ENCODE data around the gene SLC5A11.
"Not testable (repeated sequence)": the region's sequence is repeated elsewhere in the genome, so short reads cannot be mapped to it uniquely, and the experiment has no call there.

Gene SLC5A11

GRCh38 chr16:24837969-24838368, 7.8 kb upstream of the SLC5A11 start:
- no peak for DNase-seq (ENCODE audit: extremely low spot score)
- POLR2A ChIA-PET: no interaction called here
- CTCF ChIA-PET: interaction anchor here (0.6 kb wide), 1 partner anchor 321 kb away, joined by 3 read pairs; no protein-coding TSS in a partner anchor
- TF ChIP-seq FOXA1 (IDR thresholded peaks at IDR 0.05) (no peak), CTBP1 (IDR thresholded peaks at IDR 0.05; ENCODE audit: borderline replicate concordance) (no peak), L3MBTL2 (conservative IDR thresholded peaks at IDR 0.05) (no peak), LEF1 (IDR thresholded peaks at IDR 0.05; ENCODE audit: borderline replicate concordance) (no peak), ELF4 (IDR thresholded peaks at IDR 0.05) (no peak), SUZ12 (IDR thresholded peaks at IDR 0.05) (no peak), FOXK2 (IDR thresholded peaks at IDR 0.05) (no peak), HDGF (IDR thresholded peaks at IDR 0.05; ENCODE audit: borderline replicate concordance) (no peak), SP1 (IDR thresholded peaks at IDR 0.05) (no peak), FOXM1 (IDR thresholded peaks at IDR 0.05; ENCODE audit: borderline replicate concordance) (no peak)

DNA sequence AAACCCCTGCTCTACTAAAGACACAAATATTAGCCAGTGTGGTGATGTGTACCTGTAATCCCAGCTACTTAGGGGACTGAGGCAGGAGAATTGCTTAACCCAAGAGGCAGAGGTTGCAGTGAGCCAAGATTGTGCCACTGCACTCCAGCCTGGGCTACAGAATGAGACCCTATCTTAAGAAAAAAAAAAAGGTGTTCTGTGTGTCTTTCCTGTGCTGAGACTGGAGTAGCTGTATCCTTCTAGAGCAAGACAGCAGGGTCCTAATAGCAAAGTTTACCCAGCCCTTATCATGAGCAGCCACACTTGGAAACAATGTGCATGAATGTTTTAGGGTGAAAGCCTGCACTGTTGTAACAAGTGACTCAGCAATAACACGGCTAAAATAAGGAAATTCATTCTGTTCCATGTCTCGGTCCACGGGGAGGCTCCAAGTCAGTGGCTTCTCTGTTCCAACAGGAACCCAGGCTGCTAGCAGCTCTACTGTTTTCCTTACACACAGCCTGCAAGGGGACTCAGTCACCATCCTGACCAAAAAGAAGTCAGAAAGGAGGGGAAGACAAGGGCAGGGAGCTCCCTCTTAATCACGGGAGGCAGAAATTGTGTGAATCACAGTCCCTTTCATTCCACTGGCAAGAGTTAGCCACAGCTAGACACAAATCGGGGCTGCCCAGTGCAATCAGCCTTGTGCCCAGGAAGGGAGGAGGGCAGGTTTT, 7.1 kb upstream of the SLC5A11 start:
- no peak for TF ChIP-seq ARNT (IDR thresholded peaks at IDR 0.05)
- no peak for TF ChIP-seq FOXK2 (IDR thresholded peaks at IDR 0.05)
- DNase-seq (ENCODE audit: extremely low spot score): no peak
- POLR2A ChIA-PET: no interaction called here
- CTCF ChIA-PET: no interaction called here

- TF ChIP-seq LEF1 (IDR thresholded peaks at IDR 0.05; ENCODE audit: borderline replicate concordance) (no peak), TARDBP (IDR thresholded peaks at IDR 0.05) (no peak), FOXK2 (IDR thresholded peaks at IDR 0.05) (no peak), ARNT (IDR thresholded peaks at IDR 0.05) (no peak), CTBP1 (IDR thresholded peaks at IDR 0.05; ENCODE audit: borderline replicate concordance) (no peak), HDGF (IDR thresholded peaks at IDR 0.05; ENCODE audit: borderline replicate concordance) (no peak), NFRKB (IDR thresholded peaks at IDR 0.05) (no peak), BHLHE40 (IDR thresholded peaks at IDR 0.05; ENCODE audit: borderline replicate concordance) (no peak), FOXA1 (IDR thresholded peaks at IDR 0.05) (no peak), ZNF384 (IDR thresholded peaks at IDR 0.05) (no peak), L3MBTL2 (conservative IDR thresholded peaks at IDR 0.05) (no peak), SP1 (IDR thresholded peaks at IDR 0.05) (no peak), SUZ12 (IDR thresholded peaks at IDR 0.05) (no peak), FOXM1 (IDR thresholded peaks at IDR 0.05; ENCODE audit: borderline replicate concordance) (no peak), ELF4 (IDR thresholded peaks at IDR 0.05) (no peak)
- TF ChIP-seq, protein P1, sequence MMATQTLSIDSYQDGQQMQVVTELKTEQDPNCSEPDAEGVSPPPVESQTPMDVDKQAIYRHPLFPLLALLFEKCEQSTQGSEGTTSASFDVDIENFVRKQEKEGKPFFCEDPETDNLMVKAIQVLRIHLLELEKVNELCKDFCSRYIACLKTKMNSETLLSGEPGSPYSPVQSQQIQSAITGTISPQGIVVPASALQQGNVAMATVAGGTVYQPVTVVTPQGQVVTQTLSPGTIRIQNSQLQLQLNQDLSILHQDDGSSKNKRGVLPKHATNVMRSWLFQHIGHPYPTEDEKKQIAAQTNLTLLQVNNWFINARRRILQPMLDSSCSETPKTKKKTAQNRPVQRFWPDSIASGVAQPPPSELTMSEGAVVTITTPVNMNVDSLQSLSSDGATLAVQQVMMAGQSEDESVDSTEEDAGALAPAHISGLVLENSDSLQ (IDR thresholded peaks at IDR 0.05): no peak
- no peak for DNase-seq (ENCODE audit: extremely low spot score)
- POLR2A ChIA-PET: no interaction called here
- CTCF ChIA-PET: interaction anchor here (0.6 kb wide), 1 partner anchor 164 kb away, joined by 4 read pairs; no protein-coding TSS in a partner anchor
These were observed 6.3 kb upstream of the SLC5A11 start for GRCh38 chr16:24839347-24839972.

- POLR2A ChIA-PET: no interaction called here
- CTCF ChIA-PET: no interaction called here
- no peak for DNase-seq (ENCODE audit: extremely low spot score)
- TF ChIP-seq FOXM1 (IDR thresholded peaks at IDR 0.05; ENCODE audit: borderline replicate concordance) (no peak), NFRKB (IDR thresholded peaks at IDR 0.05) (no peak), HDGF (IDR thresholded peaks at IDR 0.05; ENCODE audit: borderline replicate concordance) (no peak), ZNF384 (IDR thresholded peaks at IDR 0.05) (no peak), LEF1 (IDR thresholded peaks at IDR 0.05; ENCODE audit: borderline replicate concordance) (no peak), ELF4 (IDR thresholded peaks at IDR 0.05) (no peak), CTBP1 (IDR thresholded peaks at IDR 0.05; ENCODE audit: borderline replicate concordance) (no peak), TARDBP (IDR thresholded peaks at IDR 0.05) (no peak), ARNT (IDR thresholded peaks at IDR 0.05) (no peak), BHLHE40 (IDR thresholded peaks at IDR 0.05; ENCODE audit: borderline replicate concordance) (no peak), SP1 (IDR thresholded peaks at IDR 0.05) (no peak), FOXA1 (IDR thresholded peaks at IDR 0.05) (no peak), SUZ12 (IDR thresholded peaks at IDR 0.05) (no peak), L3MBTL2 (conservative IDR thresholded peaks at IDR 0.05) (no peak), FOXK2 (IDR thresholded peaks at IDR 0.05) (no peak)
- TF ChIP-seq, protein P1 (IDR thresholded peaks at IDR 0.05): no peak
These were observed 4.5 kb upstream of the SLC5A11 start for GRCh38 chr16:24841291-24841690.

DNA sequence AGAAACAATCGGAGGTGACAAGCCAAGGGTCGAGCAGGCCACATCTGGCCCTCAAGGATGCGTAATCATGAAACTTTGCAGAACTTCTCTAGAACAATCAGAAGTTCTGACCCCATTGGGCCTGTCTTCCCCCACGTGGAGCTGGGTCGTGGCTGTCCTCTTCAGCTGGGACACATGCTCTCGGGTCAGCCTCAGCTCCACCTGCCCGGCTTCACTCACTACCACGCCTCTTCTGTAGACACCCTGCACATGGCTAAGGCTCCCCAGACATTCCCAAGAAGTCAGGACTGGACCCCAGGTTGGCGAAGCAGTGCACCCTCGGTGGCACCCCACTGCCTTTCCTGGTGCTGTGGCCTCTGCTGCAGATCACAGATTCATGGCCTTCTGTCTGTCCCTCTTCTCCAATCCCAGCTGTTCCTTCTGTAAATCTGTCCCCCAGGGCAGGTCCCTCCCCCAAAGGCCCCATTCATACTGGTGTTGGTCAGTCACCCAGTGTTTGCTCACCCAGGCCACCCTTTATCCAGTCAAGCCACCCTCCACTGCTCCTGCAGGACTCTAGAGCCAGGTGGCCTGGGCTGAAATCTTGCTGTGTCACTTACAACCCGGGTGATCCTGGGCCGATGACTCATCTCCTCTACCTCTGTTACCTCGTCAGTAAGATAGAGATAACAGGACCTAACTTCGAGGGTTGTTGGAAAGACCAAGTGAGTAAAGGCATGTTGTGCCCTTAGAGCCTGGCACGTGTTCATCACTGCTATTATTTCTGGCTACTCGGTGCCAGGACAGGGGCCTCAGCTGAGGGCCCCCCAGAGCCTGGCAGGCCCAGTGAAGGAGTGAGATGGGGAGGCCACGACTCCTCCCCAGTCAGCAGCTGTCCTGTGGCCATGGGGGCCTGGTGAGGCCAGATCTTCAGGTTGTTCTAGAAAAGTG, 1.4 kb upstream of the SLC5A11 start:
- TF ChIP-seq BHLHE40 (IDR thresholded peaks at IDR 0.05; ENCODE audit: borderline replicate concordance) (no peak), NFRKB (IDR thresholded peaks at IDR 0.05) (no peak), ZNF384 (IDR thresholded peaks at IDR 0.05) (no peak), FOXK2 (IDR thresholded peaks at IDR 0.05) (no peak), CTBP1 (IDR thresholded peaks at IDR 0.05; ENCODE audit: borderline replicate concordance) (no peak), SUZ12 (IDR thresholded peaks at IDR 0.05) (no peak), L3MBTL2 (conservative IDR thresholded peaks at IDR 0.05) (no peak), LEF1 (IDR thresholded peaks at IDR 0.05; ENCODE audit: borderline replicate concordance) (no peak), HDGF (IDR thresholded peaks at IDR 0.05; ENCODE audit: borderline replicate concordance) (no peak), FOXM1 (IDR thresholded peaks at IDR 0.05; ENCODE audit: borderline replicate concordance) (no peak), SP1 (IDR thresholded peaks at IDR 0.05) (no peak), ARNT (IDR thresholded peaks at IDR 0.05) (no peak), FOXA1 (IDR thresholded peaks at IDR 0.05) (no peak), ELF4 (IDR thresholded peaks at IDR 0.05) (no peak), TARDBP (IDR thresholded peaks at IDR 0.05) (no peak)
- TF ChIP-seq, protein P1 (IDR thresholded peaks at IDR 0.05): no peak
- no peak for DNase-seq (ENCODE audit: extremely low spot score)
- ChIA-PET CTCF (no interaction called here), POLR2A (no interaction called here)

- DNase-seq (ENCODE audit: extremely low spot score); CTCF ChIA-PET; POLR2A ChIA-PET: not testable (repeated sequence)
These were observed 765 bp upstream of the SLC5A11 start for GRCh38 chr16:24845031-24845365.
